GM12878 (cell line): ENCODE measurements around the gene CNOT8. TPM values are rescaled to one million over a fixed set of nuclear protein-coding genes. Genes with fewer than 3 reads are reported as not detected.

Source experiments
- ATF7 ChIP-seq: fragments of 450-650 bp; IDR thresholded peaks from 2 replicates; pipeline ENCODE4 v1.6.1; 2016; ENCODE audit warnings: low read depth, mild to moderate bottlenecking
- IRF5 ChIP-seq: fragments of 450-650 bp; IDR thresholded peaks from 2 replicates; pipeline ENCODE4 v1.6.1; 2017; ENCODE audit warnings: borderline replicate concordance
- TAF1 ChIP-seq: IDR thresholded peaks from 2 replicates; pipeline ENCODE4 v1.6.1; 2011; ENCODE audit warnings: mild to moderate bottlenecking, low read depth, low read length, borderline replicate concordance
- polyA plus RNA-seq, 11 experiments: library from polyadenylated mRNA; depleted of rRNA in 4 of 11; unstranded in 6 of 11; stranded (reverse) in 5 of 11; fragments of >200 nt; fragmentation: Nextera tagmentation in 4 of 11; fragmentation: Illumina TruSeq in 1 of 11; extraction: Ambion mirVana in 4 of 11; extraction: Trizol in 1 of 11; gene quantifications; 1 replicate in 1 of 11; 2 replicates in 10 of 11; pipeline versions ENCODE4 v1.2.1 to v1.2.3, GENCODE V29; 2011 to 2016; ENCODE audit warnings: inconsistent platforms in 2 of 11, missing spikeins in 2 of 11, low read depth in 1 of 11
- total RNA-seq, 4 experiments: library from RNA; depleted of rRNA in 3 of 4; stranded (reverse); fragments of >200 nt in 3 of 4; fragmentation: Illumina TruSeq in 1 of 4; extraction: Trizol in 1 of 4; gene quantifications; 2 replicates each; pipeline versions ENCODE4 v1.2.1 to v1.2.3, GENCODE V29; 2013 to 2021
- TF ChIP-seq, protein P1 (sequence below): fragments of 150-350 bp; IDR thresholded peaks from 2 replicates; pipeline ENCODE4 v1.6.1; 2016; ENCODE audit warnings: low read depth, low read length

The CNOT8 gene
- total and polyA plus RNA-seq, 10 of the 15 experiments (the other 5 are each of a cell fraction or from before 2014, with no cell fraction given) = 13.2 to 57.1 (median 39.0) TPM

DNA sequence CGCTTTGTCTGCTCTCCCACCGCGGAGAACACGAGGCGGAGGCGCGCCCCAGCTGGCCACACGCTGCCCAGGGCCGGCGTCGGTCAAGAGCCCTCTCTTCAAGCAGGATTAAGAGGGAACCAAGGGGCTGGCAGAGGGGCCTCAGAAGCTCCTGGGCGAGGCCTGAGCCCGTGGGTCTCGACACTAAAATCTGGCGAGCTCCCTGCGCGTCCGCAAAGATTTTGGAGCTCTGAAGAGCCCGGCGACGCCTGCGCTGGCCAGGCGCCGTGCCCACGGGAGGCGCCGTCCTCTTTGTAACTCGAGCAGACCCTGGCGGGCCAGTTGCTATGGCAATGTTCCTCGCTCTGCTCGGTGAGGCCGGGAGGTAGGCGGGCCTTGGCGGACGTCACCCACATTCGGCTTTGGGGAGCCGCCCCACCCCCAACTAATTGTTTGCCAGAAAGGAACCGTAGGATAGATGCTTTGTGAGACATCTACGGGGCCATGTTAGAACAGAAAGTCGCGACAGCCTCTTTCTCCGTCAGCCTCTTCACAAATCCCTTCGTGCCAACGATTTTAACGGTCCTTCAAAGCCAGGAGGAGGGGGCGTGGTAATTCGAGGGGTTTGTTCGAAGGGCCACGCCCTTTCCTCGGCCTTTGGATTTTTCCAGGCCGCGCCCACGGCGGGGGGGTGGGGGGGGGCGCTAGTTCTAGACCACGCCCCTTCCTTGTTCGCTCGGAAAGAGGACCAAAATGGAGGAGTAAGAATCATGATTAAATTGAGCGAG lies 714 bp upstream of the CNOT8 start (continued):
- TF ChIP-seq, protein P1, sequence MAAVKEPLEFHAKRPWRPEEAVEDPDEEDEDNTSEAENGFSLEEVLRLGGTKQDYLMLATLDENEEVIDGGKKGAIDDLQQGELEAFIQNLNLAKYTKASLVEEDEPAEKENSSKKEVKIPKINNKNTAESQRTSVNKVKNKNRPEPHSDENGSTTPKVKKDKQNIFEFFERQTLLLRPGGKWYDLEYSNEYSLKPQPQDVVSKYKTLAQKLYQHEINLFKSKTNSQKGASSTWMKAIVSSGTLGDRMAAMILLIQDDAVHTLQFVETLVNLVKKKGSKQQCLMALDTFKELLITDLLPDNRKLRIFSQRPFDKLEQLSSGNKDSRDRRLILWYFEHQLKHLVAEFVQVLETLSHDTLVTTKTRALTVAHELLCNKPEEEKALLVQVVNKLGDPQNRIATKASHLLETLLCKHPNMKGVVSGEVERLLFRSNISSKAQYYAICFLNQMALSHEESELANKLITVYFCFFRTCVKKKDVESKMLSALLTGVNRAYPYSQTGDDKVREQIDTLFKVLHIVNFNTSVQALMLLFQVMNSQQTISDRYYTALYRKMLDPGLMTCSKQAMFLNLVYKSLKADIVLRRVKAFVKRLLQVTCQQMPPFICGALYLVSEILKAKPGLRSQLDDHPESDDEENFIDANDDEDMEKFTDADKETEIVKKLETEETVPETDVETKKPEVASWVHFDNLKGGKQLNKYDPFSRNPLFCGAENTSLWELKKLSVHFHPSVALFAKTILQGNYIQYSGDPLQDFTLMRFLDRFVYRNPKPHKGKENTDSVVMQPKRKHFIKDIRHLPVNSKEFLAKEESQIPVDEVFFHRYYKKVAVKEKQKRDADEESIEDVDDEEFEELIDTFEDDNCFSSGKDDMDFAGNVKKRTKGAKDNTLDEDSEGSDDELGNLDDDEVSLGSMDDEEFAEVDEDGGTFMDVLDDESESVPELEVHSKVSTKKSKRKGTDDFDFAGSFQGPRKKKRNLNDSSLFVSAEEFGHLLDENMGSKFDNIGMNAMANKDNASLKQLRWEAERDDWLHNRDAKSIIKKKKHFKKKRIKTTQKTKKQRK = no peak
- TF ChIP-seq IRF5 (no peak), TAF1 (no peak), ATF7 (peak; percentile 34)
- TF ChIP-seq, all 136 proteins: peak for 37
